HFFc6 (cell line): ENCODE results near the gene CYSLTR2. TPM values are rescaled to one million over a fixed set of nuclear protein-coding genes. Genes with fewer than 3 reads are reported as not detected.

Experiments used
- DNase-seq: peaks from one replicate; pipeline ENCODE4 v3.0.0-alpha.2; 2018
- H3K27ac Mint-ChIP-seq: 2 replicates; pipeline ENCODE4 v1.8.0; 2020; ENCODE audit warnings: mild to moderate bottlenecking, mixed read lengths
- H3K27me3 Mint-ChIP-seq: 2 replicates; pipeline ENCODE4 v1.8.0; 2021; ENCODE audit warnings: mild to moderate bottlenecking, moderate library complexity, mixed read lengths; ENCODE audit not compliant: insufficient read depth
- H3K36me3 Mint-ChIP-seq: 2 replicates; pipeline ENCODE4 v1.8.0; 2021; ENCODE audit warnings: low read depth, mixed read lengths
- H3K4me1 Mint-ChIP-seq: 2 replicates; pipeline ENCODE4 v1.8.0; 2020; ENCODE audit warnings: low read depth, mixed read lengths
- H3K4me3 Mint-ChIP-seq: 2 replicates; pipeline ENCODE4 v1.8.0; 2020; ENCODE audit warnings: mild to moderate bottlenecking, moderate library complexity, mixed read lengths
- H3K9me3 Mint-ChIP-seq: 2 replicates; pipeline ENCODE4 v1.8.0; 2020; ENCODE audit warnings: mild to moderate bottlenecking, mixed read lengths
- total RNA-seq, 6 experiments: library from RNA; stranded (reverse); fragmentation: NEBNext Ultra II Directional; extraction: Animal tissue kit (Norgen Biotek cat#: 25700); gene quantifications; 2 replicates in 1 of 6; 3 replicates in 5 of 6; pipeline ENCODE4 v1.2.3, GENCODE V29; 2021
- TF ChIP-seq, protein P1 (sequence below): fragments of 200-600 bp; sonication (generic); IDR thresholded peaks from 2 replicates; pipeline ENCODE4 v1.5.0; 2021; ENCODE audit warnings: antibody characterized with exemption, mild to moderate bottlenecking

The CYSLTR2 gene
- total RNA-seq, 6 experiments from 2014 or later: not detected

GRCh38 chr13:48636550-48636949, 17.2 kb upstream of the CYSLTR2 start:
- H3K27me3 Mint-ChIP-seq: peaks cover 9% of the 10 kb centered on the region
- H3K36me3 Mint-ChIP-seq: no peaks in the 10 kb centered on the region
- H3K9me3 Mint-ChIP-seq: no peaks in the 10 kb centered on the region
- no peaks in the 10 kb centered on the region for H3K4me1 Mint-ChIP-seq
- H3K4me3 Mint-ChIP-seq: no peak overlapping the region
- peak; percentile 33 for DNase-seq
- H3K27ac Mint-ChIP-seq: no peak overlapping the region
- TF ChIP-seq, protein P1, sequence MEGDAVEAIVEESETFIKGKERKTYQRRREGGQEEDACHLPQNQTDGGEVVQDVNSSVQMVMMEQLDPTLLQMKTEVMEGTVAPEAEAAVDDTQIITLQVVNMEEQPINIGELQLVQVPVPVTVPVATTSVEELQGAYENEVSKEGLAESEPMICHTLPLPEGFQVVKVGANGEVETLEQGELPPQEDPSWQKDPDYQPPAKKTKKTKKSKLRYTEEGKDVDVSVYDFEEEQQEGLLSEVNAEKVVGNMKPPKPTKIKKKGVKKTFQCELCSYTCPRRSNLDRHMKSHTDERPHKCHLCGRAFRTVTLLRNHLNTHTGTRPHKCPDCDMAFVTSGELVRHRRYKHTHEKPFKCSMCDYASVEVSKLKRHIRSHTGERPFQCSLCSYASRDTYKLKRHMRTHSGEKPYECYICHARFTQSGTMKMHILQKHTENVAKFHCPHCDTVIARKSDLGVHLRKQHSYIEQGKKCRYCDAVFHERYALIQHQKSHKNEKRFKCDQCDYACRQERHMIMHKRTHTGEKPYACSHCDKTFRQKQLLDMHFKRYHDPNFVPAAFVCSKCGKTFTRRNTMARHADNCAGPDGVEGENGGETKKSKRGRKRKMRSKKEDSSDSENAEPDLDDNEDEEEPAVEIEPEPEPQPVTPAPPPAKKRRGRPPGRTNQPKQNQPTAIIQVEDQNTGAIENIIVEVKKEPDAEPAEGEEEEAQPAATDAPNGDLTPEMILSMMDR: no peak

GRCh38 chr13:48637601-48638000, 16.1 kb upstream of the CYSLTR2 start:
- Mint-ChIP-seq H3K27ac (no peak overlapping the region), H3K9me3 (no peaks in the 10 kb centered on the region), H3K4me1 (no peaks in the 10 kb centered on the region), H3K36me3 (no peaks in the 10 kb centered on the region), H3K27me3 (peaks cover 9% of the 10 kb centered on the region), H3K4me3 (no peak overlapping the region)
- TF ChIP-seq, protein P1: no peak
- no peak for DNase-seq

- Mint-ChIP-seq H3K4me1 (no peaks in the 10 kb centered on the region), H3K4me3 (no peak overlapping the region), H3K27me3 (peaks cover 9% of the 10 kb centered on the region), H3K27ac (no peak overlapping the region), H3K36me3 (no peaks in the 10 kb centered on the region), H3K9me3 (no peaks in the 10 kb centered on the region)
- DNase-seq: no peak
- TF ChIP-seq, protein P1: no peak
These were observed 13.0 kb upstream of the CYSLTR2 start for GRCh38 chr13:48640767-48641166.

DNA sequence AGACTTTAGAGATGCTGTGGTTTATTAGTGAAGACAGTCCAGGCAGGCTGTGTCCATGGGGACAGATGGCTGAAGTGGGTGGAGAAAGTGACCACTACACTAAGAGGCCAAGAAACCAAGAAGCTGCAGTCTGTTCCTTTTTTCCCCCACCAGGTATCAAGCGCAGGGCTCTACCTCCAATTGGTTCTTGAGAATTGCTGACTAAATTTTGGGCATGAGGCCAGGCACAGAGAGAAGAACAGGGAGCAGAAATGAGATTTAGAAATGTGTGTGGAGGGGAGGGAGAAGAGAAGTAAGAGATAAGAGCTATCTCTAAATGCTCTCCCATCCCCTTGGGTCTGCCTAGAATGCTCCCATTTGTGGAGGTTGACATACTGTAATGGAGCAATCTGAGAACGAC, 12.3 kb upstream of the CYSLTR2 start:
- Mint-ChIP-seq H3K27ac (no peak overlapping the region), H3K36me3 (no peaks in the 10 kb centered on the region), H3K4me1 (no peaks in the 10 kb centered on the region), H3K9me3 (no peaks in the 10 kb centered on the region), H3K27me3 (peaks cover 14% of the 10 kb centered on the region), H3K4me3 (no peak overlapping the region)
- no peak for DNase-seq
- TF ChIP-seq, protein P1: no peak

DNA sequence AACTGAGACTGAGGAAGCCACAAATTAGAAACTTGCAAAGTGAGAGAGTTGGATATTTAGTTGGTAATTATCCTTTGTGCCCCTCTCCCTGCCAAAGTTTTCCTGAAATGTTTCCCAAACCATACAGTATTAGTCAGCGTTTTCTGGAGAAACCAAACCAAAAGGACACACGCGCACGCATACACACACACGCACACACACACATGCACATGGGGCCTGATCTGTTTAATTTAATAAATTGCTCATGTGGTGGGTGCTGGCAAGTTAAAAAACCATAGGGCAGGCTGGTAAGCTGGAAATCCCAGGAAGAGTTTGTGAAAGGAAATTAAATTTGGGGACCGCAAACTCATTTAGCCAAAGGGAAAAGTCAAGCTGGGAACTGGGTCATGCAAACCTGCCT, 11.7 kb upstream of the CYSLTR2 start:
- TF ChIP-seq, protein P1: no peak

DNA sequence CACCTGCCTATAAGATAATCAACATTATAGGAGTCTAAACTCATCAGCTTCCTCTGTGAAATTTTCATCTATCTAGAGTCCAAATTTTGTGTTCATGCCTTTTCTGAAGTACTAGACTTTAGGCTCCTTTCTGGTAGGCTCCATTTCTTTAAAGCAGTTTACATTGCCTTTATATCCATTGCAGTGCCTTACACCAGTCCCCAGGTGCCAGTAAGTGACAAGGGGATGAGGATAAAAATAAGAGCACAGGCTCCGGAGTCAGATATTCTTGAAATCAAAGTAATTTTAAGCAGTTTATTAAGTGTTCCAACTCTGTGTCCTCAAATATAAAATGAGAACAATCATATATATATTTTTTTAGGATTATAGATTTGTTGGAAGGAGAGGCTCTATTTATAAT, 10.6 kb upstream of the CYSLTR2 start:
- no peaks in the 10 kb centered on the region for H3K4me1 Mint-ChIP-seq
- H3K27ac Mint-ChIP-seq: no peak overlapping the region
- no peaks in the 10 kb centered on the region for H3K36me3 Mint-ChIP-seq
- H3K9me3 Mint-ChIP-seq: no peaks in the 10 kb centered on the region
- peaks cover 29% of the 10 kb centered on the region for H3K27me3 Mint-ChIP-seq
- H3K4me3 Mint-ChIP-seq: no peak overlapping the region
- no peak for DNase-seq
- TF ChIP-seq, protein P1: no peak

More for the DNA sequence above, 11.7 kb upstream of the CYSLTR2 start:
- H3K36me3 Mint-ChIP-seq: no peaks in the 10 kb centered on the region
- H3K27ac Mint-ChIP-seq: no peak overlapping the region
- no peak overlapping the region for H3K4me3 Mint-ChIP-seq
- H3K9me3 Mint-ChIP-seq: no peaks in the 10 kb centered on the region
- DNase-seq: no peak
- H3K4me1 Mint-ChIP-seq: no peaks in the 10 kb centered on the region
- H3K27me3 Mint-ChIP-seq: peaks cover 20% of the 10 kb centered on the region
